Brain microvascular endothelial cell (primary cell): Measurements from ENCODE around the gene SIK3.
A peak's percentile ranks its signal among the peaks of the same experiment; 100 is the strongest.
"Not testable (repeated sequence)": the region's sequence is repeated elsewhere in the genome, so short reads cannot be mapped to it uniquely, and the experiment has no call there.

ENCODE experiments used
- DNase-seq: peaks from one replicate; pipeline ENCODE4 v3.0.0-alpha.2; 2020
- H3K27ac ChIP-seq: fragments of 250-450 bp; sonication (Bioruptor Pico); 2 replicates; pipeline ENCODE4 v1.5.1; 2020; ENCODE audit warnings: mild to moderate bottlenecking, moderate library complexity
- H3K27me3 ChIP-seq: fragments of 250-450 bp; sonication (Bioruptor Pico); replicated peaks from 2 replicates; pipeline ENCODE4 v1.5.1; 2020; ENCODE audit warnings: mild to moderate bottlenecking
- H3K36me3 ChIP-seq: fragments of 250-450 bp; sonication (Bioruptor Pico); replicated peaks from 2 replicates; pipeline ENCODE4 v1.5.1; 2020; ENCODE audit warnings: mild to moderate bottlenecking
- H3K4me3 ChIP-seq: 2 replicates; pipeline ENCODE4 v1.5.1; 2011; ENCODE audit warnings: low read depth, mild to moderate bottlenecking, control low read depth, low read length, moderate library complexity
- CTCF ChIP-seq: IDR thresholded peaks from 2 replicates; pipeline ENCODE4 v1.5.1; 2011; ENCODE audit warnings: low read depth, mild to moderate bottlenecking, moderate library complexity, low read length, control low read depth, inconsistent platforms; ENCODE audit errors: missing control alignments
- in situ Hi-C: cut with HindIII; loops from 2 replicates; pipeline ENCODE4 v1.10.0; 2017; ENCODE audit warnings: low sequenced_read_pairs, low pct_ligation_motif_present

The SIK3 gene

GRCh38 chr11:117026593-117027330 is 71.5 kb downstream of the SIK3 start:
- in situ Hi-C loops, result no loop called here
- Histone ChIP-seq H3K36me3 (no peaks in the 10 kb centered on the region), H3K27me3 (no peaks in the 10 kb centered on the region), H3K4me3 (no peak overlapping the region), H3K27ac (peak overlapping the region; percentile 31)
- no peak for TF ChIP-seq CTCF
- peak; percentile 52 for DNase-seq

GRCh38 chr11:117023707-117024106 is 74.5 kb downstream of the SIK3 start:
- H3K27ac ChIP-seq, DNase-seq, H3K4me3 ChIP-seq, H3K36me3 ChIP-seq, H3K27me3 ChIP-seq, in situ Hi-C loops: not testable (repeated sequence)

DNA sequence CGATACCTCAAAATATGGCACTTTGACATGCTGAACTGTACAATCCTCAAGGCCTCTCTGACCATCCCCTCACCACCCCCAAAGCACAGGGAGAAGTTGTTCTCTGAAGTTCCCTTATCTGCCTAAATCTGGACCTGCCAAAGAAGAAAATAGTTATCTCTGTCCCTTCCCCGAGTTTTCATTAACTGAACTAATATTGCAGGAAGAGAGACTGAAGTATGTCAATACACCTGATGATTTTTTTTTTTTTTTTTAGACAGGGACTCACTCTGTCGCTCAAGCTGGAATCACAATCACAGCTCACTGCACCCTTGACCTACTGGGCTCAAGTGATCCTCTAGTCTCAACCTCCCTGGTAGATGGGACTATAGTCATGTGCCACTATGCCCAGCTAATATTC is 75.0 kb downstream of the SIK3 start:
- TF ChIP-seq CTCF, result no peak
- DNase-seq, result no peak
- H3K27ac ChIP-seq, result no peak overlapping the region
- no peak overlapping the region for H3K4me3 ChIP-seq
- no peaks in the 10 kb centered on the region for H3K27me3 ChIP-seq
- no peaks in the 10 kb centered on the region for H3K36me3 ChIP-seq
- in situ Hi-C loops, result no loop called here

- TF ChIP-seq CTCF, result no peak
- no peak for DNase-seq
- in situ Hi-C loops, result no loop called here
- no peak overlapping the region for H3K27ac ChIP-seq
- no peaks in the 10 kb centered on the region for H3K36me3 ChIP-seq
- H3K27me3 ChIP-seq, result no peaks in the 10 kb centered on the region
- no peak overlapping the region for H3K4me3 ChIP-seq
Measured at GRCh38 chr11:117022526-117022925, 75.7 kb downstream of the SIK3 start.

GRCh38 chr11:117020869-117021564 is 77.2 kb downstream of the SIK3 start:
- Histone ChIP-seq H3K27ac (no peak overlapping the region), H3K27me3 (no peaks in the 10 kb centered on the region), H3K4me3 (no peak overlapping the region), H3K36me3 (no peaks in the 10 kb centered on the region)
- no peak for TF ChIP-seq CTCF
- DNase-seq, result no peak
- in situ Hi-C loops, result no loop called here

- in situ Hi-C loops, result no loop called here
- no peak overlapping the region for H3K27ac ChIP-seq
- no peak for TF ChIP-seq CTCF
Measured at GRCh38 chr11:117020287-117020686, 77.9 kb downstream of the SIK3 start.

More at GRCh38 chr11:117020287-117020686, 77.9 kb downstream of the SIK3 start:
- no peaks in the 10 kb centered on the region for H3K36me3 ChIP-seq
- no peak overlapping the region for H3K4me3 ChIP-seq
- no peaks in the 10 kb centered on the region for H3K27me3 ChIP-seq
- no peak for DNase-seq
